ENCODE measurements around the gene LARGE1.

DNA sequence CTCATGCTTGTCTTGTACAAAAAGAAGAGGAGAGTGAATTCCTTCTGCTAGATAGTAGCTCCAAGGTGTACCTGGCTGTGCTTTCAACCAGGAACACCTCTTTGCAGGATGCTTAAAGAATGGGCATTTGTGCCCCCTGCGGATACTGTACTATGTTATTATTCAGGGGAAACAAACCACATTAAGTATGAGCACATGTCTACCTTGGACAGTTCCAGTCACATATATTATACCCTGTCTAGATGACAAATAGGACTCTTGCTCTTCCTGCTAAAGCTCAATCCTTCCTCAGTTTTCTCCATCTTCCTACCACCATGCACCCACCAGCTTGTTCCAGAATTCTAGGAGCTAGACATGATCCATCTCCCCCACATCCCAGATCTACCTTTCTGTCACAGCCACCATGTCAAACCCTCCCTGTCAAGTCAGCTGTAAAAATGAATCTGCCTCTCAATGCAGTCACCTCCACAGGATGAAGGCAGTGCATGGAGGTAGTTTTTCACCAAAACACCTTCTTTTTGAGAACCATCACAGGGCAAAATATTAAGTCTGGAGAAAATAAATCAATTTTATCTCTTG is 337.4 kb downstream of the LARGE1 start:
- TF ChIP-seq, protein P1, sequence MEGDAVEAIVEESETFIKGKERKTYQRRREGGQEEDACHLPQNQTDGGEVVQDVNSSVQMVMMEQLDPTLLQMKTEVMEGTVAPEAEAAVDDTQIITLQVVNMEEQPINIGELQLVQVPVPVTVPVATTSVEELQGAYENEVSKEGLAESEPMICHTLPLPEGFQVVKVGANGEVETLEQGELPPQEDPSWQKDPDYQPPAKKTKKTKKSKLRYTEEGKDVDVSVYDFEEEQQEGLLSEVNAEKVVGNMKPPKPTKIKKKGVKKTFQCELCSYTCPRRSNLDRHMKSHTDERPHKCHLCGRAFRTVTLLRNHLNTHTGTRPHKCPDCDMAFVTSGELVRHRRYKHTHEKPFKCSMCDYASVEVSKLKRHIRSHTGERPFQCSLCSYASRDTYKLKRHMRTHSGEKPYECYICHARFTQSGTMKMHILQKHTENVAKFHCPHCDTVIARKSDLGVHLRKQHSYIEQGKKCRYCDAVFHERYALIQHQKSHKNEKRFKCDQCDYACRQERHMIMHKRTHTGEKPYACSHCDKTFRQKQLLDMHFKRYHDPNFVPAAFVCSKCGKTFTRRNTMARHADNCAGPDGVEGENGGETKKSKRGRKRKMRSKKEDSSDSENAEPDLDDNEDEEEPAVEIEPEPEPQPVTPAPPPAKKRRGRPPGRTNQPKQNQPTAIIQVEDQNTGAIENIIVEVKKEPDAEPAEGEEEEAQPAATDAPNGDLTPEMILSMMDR (IDR thresholded peaks at IDR 0.05; ENCODE audit: insufficient read depth, low read length), result no peak
- peak; percentile 70 for TF ChIP-seq REST (IDR thresholded peaks at IDR 0.05; ENCODE audit: insufficient replicate concordance, low read depth)
